Kidney tubule cell (primary cell): ENCODE results near the gene MVB12B.

Source experiments
- DNase-seq: peaks from one replicate; pipeline ENCODE4 v3.0.0-alpha.2; 2018; ENCODE audit warnings: low spot score

Gene MVB12B

GRCh38 chr9:126408004-126408403, 81.4 kb downstream of the MVB12B start:
- DNase-seq = no peak

GRCh38 chr9:126410229-126410628, 83.6 kb downstream of the MVB12B start:
- no peak for DNase-seq

- peak; percentile 60 for DNase-seq
Observed at GRCh38 chr9:126411225-126411947, 84.8 kb downstream of the MVB12B start.

GRCh38 chr9:126411948-126412284, 85.3 kb downstream of the MVB12B start:
- no peak for DNase-seq

GRCh38 chr9:126412905-126413304, 86.3 kb downstream of the MVB12B start:
- no peak for DNase-seq

GRCh38 chr9:126413391-126414068, 86.9 kb downstream of the MVB12B start:
- DNase-seq = no peak

- no peak for DNase-seq
Observed at GRCh38 chr9:126415741-126416370, 89.2 kb downstream of the MVB12B start.

GRCh38 chr9:126417043-126417442, 90.4 kb downstream of the MVB12B start:
- no peak for DNase-seq

- no peak for DNase-seq
Observed at GRCh38 chr9:126417684-126418083, 91.1 kb downstream of the MVB12B start.

GRCh38 chr9:126418608-126419007, 92.0 kb downstream of the MVB12B start:
- DNase-seq = no peak

GRCh38 chr9:126419475-126419874, 92.8 kb downstream of the MVB12B start:
- DNase-seq = peak; percentile 57

GRCh38 chr9:126420135-126420534, 93.5 kb downstream of the MVB12B start:
- DNase-seq = no peak

- peak; percentile 81 for DNase-seq
Observed at GRCh38 chr9:126420643-126421564, 94.3 kb downstream of the MVB12B start.

- peak; percentile 26 for DNase-seq
Observed at GRCh38 chr9:126421567-126422428, 95.2 kb downstream of the MVB12B start.

GRCh38 chr9:126423142-126423915, 96.7 kb downstream of the MVB12B start:
- no peak for DNase-seq

GRCh38 chr9:126423916-126424185, 97.2 kb downstream of the MVB12B start:
- no peak for DNase-seq

- no peak for DNase-seq
Observed at GRCh38 chr9:126424511-126424910, 97.9 kb downstream of the MVB12B start.

- DNase-seq = no peak
Observed at GRCh38 chr9:126428534-126429175, 102.0 kb downstream of the MVB12B start.

GRCh38 chr9:126429190-126429589, 102.6 kb downstream of the MVB12B start:
- no peak for DNase-seq

GRCh38 chr9:126430124-126430523, 103.5 kb downstream of the MVB12B start:
- DNase-seq = no peak
